ENCODE measurements around the gene GALNT4.

GALNT4 gene

GRCh38 chr12:89492883-89493282 is 31.7 kb downstream of the GALNT4 start:
- DNase-seq = no peak

GRCh38 chr12:89490922-89491321 is 33.7 kb downstream of the GALNT4 start:
- no peak for DNase-seq

- DNase-seq = no peak
These were observed 38.3 kb downstream of the GALNT4 start for GRCh38 chr12:89486264-89486663.

GRCh38 chr12:89484470-89484869 is 40.1 kb downstream of the GALNT4 start:
- DNase-seq = no peak

GRCh38 chr12:89481213-89481914 is 43.2 kb downstream of the GALNT4 start:
- peak; percentile 67 for DNase-seq

GRCh38 chr12:89479982-89480381 is 44.6 kb downstream of the GALNT4 start:
- no peak for DNase-seq

- DNase-seq = no peak
These were observed 46.8 kb downstream of the GALNT4 start for GRCh38 chr12:89477633-89478279.

GRCh38 chr12:89476904-89477595 is 47.5 kb downstream of the GALNT4 start:
- no peak for DNase-seq

- no peak for DNase-seq
These were observed 48.4 kb downstream of the GALNT4 start for GRCh38 chr12:89476232-89476631.

- no peak for DNase-seq
These were observed 49.2 kb downstream of the GALNT4 start for GRCh38 chr12:89475203-89475990.

- no peak for DNase-seq
These were observed 50.0 kb downstream of the GALNT4 start for GRCh38 chr12:89474615-89475014.

All from MV-4-11 (cell line).